HG02623 (cell line): ENCODE results near the gene DNAJC6.
A peak's percentile ranks its signal among the peaks of the same experiment; 100 is the strongest.
"Not testable (repeated sequence)": the region's sequence is repeated elsewhere in the genome, so short reads cannot be mapped to it uniquely, and the experiment has no call there.

ENCODE experiments used
- ATAC-seq: cut with Tn5 transposase; IDR thresholded peaks from one replicate; pipeline ENCODE4 v1.9.1; 2021; ENCODE audit warnings: moderate library complexity; ENCODE audit not compliant: unreplicated experiment

Gene DNAJC6

DNA sequence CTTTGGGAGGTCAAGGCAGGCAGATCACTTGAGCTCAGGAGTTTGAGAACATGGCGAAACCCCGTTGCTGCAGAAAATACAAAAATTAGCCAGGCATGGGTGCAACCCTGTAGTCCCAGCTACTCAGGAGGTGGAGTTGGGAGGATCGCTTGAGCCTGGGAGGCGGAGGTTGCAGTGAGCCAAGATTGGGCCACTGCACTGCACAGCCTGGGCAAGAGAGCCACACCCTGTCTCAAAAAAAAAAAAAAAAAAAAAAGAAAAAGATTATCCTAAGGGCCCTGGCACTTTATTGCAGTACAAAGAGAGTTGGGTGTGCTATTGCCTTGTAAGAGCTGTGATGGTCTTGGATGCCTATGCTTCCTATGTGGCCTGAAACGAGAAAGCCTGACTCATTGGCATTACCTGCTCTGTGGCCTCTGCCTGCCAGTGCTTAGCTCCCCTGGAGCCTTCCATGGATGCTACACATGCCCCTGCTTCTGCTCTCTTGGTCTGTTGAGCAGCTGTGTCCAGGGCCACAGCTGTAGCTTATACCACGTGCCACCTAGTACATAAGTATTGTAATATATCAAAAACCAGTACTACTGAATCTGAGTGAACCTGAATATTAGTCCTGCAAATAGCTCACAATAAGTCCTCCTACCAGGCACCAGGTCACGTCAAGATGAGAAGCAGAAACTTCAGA, 45.8 kb downstream of the DNAJC6 start:
- no peak for ATAC-seq

DNA sequence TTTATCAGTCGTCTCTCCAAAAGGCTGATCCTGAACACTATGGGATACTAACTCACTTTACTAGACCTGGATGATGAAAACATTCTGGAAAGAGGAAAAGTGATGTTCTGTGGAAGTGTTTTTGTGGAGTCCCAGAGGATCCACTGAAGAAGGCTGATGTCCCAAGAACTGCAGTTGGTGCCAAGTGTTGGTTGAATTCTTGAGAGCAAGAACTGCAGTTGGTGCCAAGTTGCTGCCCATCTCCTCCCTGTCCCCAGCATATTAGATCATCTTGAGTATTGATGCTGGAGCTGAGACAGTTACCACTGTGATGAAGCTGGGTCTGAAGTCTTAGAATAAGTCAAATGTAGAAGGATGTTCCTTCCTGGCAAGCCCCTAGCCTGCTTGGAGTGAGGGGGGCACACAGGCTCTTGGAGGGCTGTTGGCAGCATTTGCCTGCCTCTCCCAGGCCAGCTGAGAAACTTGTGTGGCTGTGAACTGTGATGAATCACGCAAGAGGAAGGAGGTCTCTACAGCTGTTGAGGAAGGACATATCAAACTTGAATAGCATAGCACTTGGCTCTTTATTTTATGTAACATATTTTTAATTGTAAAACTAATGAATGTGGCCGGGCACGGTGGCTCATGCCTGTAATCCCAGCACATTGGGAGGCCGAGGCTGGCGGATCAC, 48.1 kb downstream of the DNAJC6 start:
- ATAC-seq, result no peak

DNA sequence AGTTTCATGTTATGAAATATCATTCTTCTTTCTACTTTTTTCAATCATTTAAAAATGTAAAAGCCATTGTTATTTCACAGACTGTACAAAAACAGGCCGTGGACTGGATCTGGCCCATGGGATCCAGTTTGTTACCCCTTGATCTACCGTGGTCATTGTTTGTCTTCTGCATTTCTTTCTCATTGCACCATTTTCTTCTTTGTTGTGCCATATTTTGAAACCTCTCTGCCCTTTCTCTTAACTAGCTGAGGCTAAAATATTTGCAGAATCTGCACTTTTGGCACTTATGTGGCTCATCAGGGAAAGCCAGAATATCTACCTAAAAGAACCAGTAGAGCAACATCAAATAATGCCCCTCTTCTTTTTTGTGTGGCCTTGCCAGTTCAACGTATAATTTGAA, 50.5 kb downstream of the DNAJC6 start:
- ATAC-seq, result no peak

- ATAC-seq, result no peak
Observed at GRCh38 chr1:65360648-65361047, 51.3 kb downstream of the DNAJC6 start.

DNA sequence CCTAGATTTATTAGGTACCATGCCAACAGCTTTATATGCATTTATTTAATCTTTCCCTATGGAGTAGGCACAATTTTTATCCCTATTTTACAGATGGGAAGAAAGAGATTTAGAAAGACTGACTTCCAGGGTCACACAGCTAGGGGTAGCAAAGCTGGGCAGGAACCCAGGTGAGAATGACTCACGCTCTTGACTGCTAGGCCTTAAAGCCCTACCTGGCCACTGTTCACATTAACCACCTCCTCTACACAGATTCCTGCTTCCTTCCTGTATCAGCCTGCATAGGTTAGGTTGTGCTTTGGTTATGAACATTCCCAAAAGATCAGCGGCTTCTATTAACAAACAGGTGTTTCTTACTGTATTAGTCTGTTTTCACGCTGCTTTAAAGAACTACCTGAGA, 53.2 kb downstream of the DNAJC6 start:
- ATAC-seq, result no peak

- ATAC-seq, result no peak
Observed at GRCh38 chr1:65363484-65363883, 54.1 kb downstream of the DNAJC6 start.

DNA sequence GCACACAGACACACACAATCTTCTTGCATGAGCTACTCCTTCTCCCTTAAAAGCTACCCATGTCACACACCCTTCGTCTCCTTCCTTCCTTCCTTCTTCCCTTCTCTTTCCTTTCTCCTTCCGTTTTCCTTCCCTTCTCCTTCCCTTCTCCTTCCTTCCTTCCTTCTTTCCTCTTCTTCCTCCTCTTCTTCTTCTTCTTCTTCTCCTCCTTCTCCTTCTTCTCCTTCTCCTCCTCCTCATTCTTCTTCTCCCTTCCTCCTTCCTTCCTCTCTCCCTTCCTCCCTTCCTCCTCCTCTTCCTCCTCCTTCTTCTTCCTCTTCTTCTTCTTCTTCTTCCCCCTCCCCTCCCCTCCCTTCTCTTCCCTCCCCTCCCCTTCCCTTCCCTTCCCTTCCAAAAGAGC, 59.1 kb downstream of the DNAJC6 start:
- ATAC-seq, result no peak

- ATAC-seq, result no peak
Observed at GRCh38 chr1:65371544-65371943, 62.2 kb downstream of the DNAJC6 start.

DNA sequence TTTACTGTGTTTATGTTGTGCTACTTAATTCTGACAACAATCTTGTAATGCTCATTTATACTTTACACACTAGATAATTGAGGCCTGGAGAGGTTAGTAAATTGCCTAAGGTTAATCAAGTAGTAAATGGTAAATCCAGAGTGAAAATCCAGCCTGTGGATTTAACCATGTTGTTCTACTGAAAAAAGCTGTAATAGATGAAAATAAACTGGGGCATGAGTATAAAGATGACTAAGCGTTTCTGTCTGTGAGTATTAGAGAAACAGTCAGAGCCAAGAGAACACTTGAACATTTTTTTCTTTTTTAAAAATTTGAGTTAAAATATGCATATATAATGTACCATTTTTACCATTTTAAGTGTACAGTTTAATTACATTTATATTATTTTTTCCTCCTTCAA, 63.2 kb downstream of the DNAJC6 start:
- no peak for ATAC-seq

GRCh38 chr1:65377496-65378246, 68.3 kb downstream of the DNAJC6 start:
- ATAC-seq, result no peak

DNA sequence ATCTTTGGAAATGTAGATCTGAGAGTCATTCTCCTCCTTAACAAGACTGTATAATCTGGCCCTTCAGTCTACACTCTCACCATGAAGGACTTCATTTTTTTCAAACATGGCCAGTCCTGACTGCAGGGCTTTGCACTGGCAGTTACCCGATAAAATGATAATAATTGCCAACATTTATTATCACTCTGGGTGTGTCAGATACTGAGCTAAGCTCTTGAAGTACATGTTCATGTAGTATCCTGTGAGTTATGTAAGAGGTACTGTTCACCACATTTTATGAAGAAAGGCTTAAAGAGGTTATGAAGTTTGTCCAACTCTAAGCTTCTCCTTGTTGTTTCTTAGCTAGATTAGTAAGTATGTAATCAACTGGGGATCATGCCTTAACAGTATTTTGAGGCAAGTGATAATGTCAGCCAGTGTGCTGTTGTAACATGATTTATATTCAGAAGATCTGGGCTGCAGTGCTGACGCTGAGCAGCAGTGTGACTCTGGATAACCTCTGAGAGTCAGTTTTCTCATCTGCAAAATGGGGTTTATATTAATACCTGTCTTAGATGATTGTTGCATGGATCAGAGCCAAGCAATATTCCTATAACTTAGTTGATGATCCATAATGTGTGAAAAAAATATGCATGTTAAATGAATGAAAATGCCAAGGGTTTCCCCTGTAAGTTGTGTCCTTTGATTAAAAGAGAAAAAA, 69.1 kb downstream of the DNAJC6 start:
- ATAC-seq, result no peak

- ATAC-seq, result not testable (repeated sequence)
Observed at GRCh38 chr1:65384426-65384825, 75.1 kb downstream of the DNAJC6 start.

- no peak for ATAC-seq
Observed at GRCh38 chr1:65386439-65386838, 77.1 kb downstream of the DNAJC6 start.

- no peak for ATAC-seq
Observed at GRCh38 chr1:65387821-65388220, 78.5 kb downstream of the DNAJC6 start.

- no peak for ATAC-seq
Observed at GRCh38 chr1:65388908-65389695, 79.8 kb downstream of the DNAJC6 start.

GRCh38 chr1:65392497-65392896, 83.2 kb downstream of the DNAJC6 start:
- ATAC-seq, result no peak

DNA sequence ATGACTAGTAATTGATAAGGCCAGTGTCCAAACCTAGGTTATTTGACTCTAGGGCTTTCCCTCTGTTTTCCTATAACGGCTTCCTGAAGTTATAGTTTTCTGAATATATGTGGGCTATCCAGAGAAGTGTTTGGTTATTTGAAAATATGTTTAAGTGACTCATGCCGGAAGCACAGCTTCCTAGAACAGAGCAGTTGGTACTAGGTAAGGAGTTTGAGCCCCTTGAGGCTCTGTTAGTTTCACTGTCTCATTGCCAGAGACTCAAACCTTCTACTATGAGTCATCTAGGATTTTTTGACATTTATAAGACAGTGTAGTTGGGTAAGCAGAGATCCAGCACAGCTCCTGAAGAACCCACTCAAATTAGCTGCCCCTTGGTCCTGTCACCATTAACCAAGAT, 84.0 kb downstream of the DNAJC6 start:
- ATAC-seq, result peak; percentile 93

- no peak for ATAC-seq
Observed at GRCh38 chr1:65393928-65394327, 84.6 kb downstream of the DNAJC6 start.

- no peak for ATAC-seq
Observed at GRCh38 chr1:65395887-65396612, 86.7 kb downstream of the DNAJC6 start.

GRCh38 chr1:65398083-65398482, 88.7 kb downstream of the DNAJC6 start:
- no peak for ATAC-seq
